HepG2 (cell line): ENCODE data around the gene SGCD.

Experiments
- ATF6 ChIP-seq: sonication (generic); formaldehyde crosslinking; conservative IDR thresholded peaks from 2 replicates; pipeline ENCODE4 v1.4.0; 2020; ENCODE audit warnings: missing genetic modification reagents
- EP300 ChIP-seq, 3 experiments: sonication (generic) in 1 of 3; formaldehyde crosslinking in 1 of 3; IDR thresholded peaks; 2 replicates each; pipeline versions ENCODE4 v1.5.1 to v1.6.1; 2011 to 2020; ENCODE audit warnings: low read depth in 2 of 3, low read length in 2 of 3, borderline replicate concordance in 1 of 3, improper control_type of control experiment in 1 of 3, mild to moderate bottlenecking in 1 of 3, missing genetic modification reagents in 1 of 3, moderate library complexity in 1 of 3
- HDAC2 ChIP-seq: sonication (generic); formaldehyde crosslinking; IDR thresholded peaks from 2 replicates; pipeline ENCODE4 v1.4.0; 2020; ENCODE audit warnings: missing genetic modification reagents
- NFIC ChIP-seq: IDR thresholded peaks from 2 replicates; pipeline ENCODE4 v1.6.1; 2012; ENCODE audit warnings: mild to moderate bottlenecking, low read length, inconsistent platforms
- RAD51 ChIP-seq: fragments of 450-650 bp; IDR thresholded peaks from 2 replicates; pipeline ENCODE4 v1.6.1; 2016; ENCODE audit warnings: borderline replicate concordance
- RORA ChIP-seq: sonication (generic); formaldehyde crosslinking; IDR thresholded peaks from 2 replicates; pipeline ENCODE4 v1.5.0; 2020; ENCODE audit warnings: mild to moderate bottlenecking, missing genetic modification reagents, moderate library complexity
- STAG1 ChIP-seq: sonication (generic); formaldehyde crosslinking; IDR thresholded peaks from 2 replicates; pipeline ENCODE4 v1.4.0; 2020; ENCODE audit warnings: missing genetic modification reagents
- TAF1 ChIP-seq: sonication (generic); formaldehyde crosslinking; IDR thresholded peaks from 2 replicates; pipeline ENCODE4 v1.4.0; 2020; ENCODE audit warnings: missing genetic modification reagents
- ZFP1 ChIP-seq: IDR thresholded peaks from 2 replicates; pipeline ENCODE4 v1.6.1; 2016
- ZFP36 ChIP-seq: fragments of 150-350 bp; IDR thresholded peaks from 2 replicates; pipeline ENCODE4 v1.6.1; 2018; ENCODE audit warnings: borderline replicate concordance, low read length, low read depth; ENCODE audit not compliant: partially characterized antibody
- ZFX ChIP-seq: sonication (generic); formaldehyde crosslinking; IDR thresholded peaks from 2 replicates; pipeline ENCODE4 v1.4.0; 2020; ENCODE audit warnings: mild to moderate bottlenecking, low read depth, missing genetic modification reagents, moderate library complexity
- TF ChIP-seq, protein P1 (sequence below): sonication (generic); formaldehyde crosslinking; IDR thresholded peaks from 2 replicates; pipeline ENCODE4 v1.5.0; 2020; ENCODE audit warnings: mild to moderate bottlenecking, missing genetic modification reagents, moderate library complexity
- TF ChIP-seq, protein P2 (sequence below): sonication (generic); formaldehyde crosslinking; IDR thresholded peaks from 2 replicates; pipeline ENCODE4 v1.4.0; 2020; ENCODE audit warnings: mild to moderate bottlenecking, missing genetic modification reagents, borderline replicate concordance
- TF ChIP-seq, protein P3 (sequence below): sonication (generic); formaldehyde crosslinking; IDR thresholded peaks from 2 replicates; pipeline ENCODE4 v1.4.0; 2020; ENCODE audit warnings: missing genetic modification reagents, borderline replicate concordance

GRCh38 chr5:156383510-156384265 lies 56.7 kb downstream of the SGCD start:
- TF ChIP-seq, protein P1, sequence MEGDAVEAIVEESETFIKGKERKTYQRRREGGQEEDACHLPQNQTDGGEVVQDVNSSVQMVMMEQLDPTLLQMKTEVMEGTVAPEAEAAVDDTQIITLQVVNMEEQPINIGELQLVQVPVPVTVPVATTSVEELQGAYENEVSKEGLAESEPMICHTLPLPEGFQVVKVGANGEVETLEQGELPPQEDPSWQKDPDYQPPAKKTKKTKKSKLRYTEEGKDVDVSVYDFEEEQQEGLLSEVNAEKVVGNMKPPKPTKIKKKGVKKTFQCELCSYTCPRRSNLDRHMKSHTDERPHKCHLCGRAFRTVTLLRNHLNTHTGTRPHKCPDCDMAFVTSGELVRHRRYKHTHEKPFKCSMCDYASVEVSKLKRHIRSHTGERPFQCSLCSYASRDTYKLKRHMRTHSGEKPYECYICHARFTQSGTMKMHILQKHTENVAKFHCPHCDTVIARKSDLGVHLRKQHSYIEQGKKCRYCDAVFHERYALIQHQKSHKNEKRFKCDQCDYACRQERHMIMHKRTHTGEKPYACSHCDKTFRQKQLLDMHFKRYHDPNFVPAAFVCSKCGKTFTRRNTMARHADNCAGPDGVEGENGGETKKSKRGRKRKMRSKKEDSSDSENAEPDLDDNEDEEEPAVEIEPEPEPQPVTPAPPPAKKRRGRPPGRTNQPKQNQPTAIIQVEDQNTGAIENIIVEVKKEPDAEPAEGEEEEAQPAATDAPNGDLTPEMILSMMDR (CRISPR knock-in tag): no peak
- TF ChIP-seq TAF1 (CRISPR knock-in tag): no peak
- TF ChIP-seq ZFX: no peak
- TF ChIP-seq STAG1 (CRISPR knock-in tag): no peak
- TF ChIP-seq RAD51: no peak
- TF ChIP-seq EP300 (IDR thresholded peaks at IDR 0.05; ENCODE audit: low read depth in 2 of 2, low read length in 2 of 2): no peak
- TF ChIP-seq EP300 (CRISPR knock-in tag; IDR thresholded peaks at IDR 0.05; ENCODE audit: borderline replicate concordance): no peak
- TF ChIP-seq, protein P2, sequence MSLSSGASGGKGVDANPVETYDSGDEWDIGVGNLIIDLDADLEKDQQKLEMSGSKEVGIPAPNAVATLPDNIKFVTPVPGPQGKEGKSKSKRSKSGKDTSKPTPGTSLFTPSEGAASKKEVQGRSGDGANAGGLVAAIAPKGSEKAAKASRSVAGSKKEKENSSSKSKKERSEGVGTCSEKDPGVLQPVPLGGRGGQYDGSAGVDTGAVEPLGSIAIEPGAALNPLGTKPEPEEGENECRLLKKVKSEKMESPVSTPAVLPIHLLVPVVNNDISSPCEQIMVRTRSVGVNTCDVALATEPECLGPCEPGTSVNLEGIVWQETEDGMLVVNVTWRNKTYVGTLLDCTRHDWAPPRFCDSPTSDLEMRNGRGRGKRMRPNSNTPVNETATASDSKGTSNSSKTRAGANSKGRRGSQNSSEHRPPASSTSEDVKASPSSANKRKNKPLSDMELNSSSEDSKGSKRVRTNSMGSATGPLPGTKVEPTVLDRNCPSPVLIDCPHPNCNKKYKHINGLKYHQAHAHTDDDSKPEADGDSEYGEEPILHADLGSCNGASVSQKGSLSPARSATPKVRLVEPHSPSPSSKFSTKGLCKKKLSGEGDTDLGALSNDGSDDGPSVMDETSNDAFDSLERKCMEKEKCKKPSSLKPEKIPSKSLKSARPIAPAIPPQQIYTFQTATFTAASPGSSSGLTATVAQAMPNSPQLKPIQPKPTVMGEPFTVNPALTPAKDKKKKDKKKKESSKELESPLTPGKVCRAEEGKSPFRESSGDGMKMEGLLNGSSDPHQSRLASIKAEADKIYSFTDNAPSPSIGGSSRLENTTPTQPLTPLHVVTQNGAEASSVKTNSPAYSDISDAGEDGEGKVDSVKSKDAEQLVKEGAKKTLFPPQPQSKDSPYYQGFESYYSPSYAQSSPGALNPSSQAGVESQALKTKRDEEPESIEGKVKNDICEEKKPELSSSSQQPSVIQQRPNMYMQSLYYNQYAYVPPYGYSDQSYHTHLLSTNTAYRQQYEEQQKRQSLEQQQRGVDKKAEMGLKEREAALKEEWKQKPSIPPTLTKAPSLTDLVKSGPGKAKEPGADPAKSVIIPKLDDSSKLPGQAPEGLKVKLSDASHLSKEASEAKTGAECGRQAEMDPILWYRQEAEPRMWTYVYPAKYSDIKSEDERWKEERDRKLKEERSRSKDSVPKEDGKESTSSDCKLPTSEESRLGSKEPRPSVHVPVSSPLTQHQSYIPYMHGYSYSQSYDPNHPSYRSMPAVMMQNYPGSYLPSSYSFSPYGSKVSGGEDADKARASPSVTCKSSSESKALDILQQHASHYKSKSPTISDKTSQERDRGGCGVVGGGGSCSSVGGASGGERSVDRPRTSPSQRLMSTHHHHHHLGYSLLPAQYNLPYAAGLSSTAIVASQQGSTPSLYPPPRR (CRISPR knock-in tag): no peak
- no peak for TF ChIP-seq NFIC
- TF ChIP-seq ZFP36: no peak
- TF ChIP-seq ATF6 (CRISPR knock-in tag): no peak
- no peak for TF ChIP-seq RORA
- TF ChIP-seq, protein P3, sequence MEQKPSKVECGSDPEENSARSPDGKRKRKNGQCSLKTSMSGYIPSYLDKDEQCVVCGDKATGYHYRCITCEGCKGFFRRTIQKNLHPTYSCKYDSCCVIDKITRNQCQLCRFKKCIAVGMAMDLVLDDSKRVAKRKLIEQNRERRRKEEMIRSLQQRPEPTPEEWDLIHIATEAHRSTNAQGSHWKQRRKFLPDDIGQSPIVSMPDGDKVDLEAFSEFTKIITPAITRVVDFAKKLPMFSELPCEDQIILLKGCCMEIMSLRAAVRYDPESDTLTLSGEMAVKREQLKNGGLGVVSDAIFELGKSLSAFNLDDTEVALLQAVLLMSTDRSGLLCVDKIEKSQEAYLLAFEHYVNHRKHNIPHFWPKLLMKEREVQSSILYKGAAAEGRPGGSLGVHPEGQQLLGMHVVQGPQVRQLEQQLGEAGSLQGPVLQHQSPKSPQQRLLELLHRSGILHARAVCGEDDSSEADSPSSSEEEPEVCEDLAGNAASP (CRISPR knock-in tag): no peak
- no peak for TF ChIP-seq HDAC2
- TF ChIP-seq ZFP1 (CRISPR knock-in tag): no peak
